ENCODE results near the gene CUBN.

Gene CUBN

GRCh38 chr10:17086865-17087367 is 42.7 kb downstream of the CUBN start:
- ChIA-PET POLR2A (no interaction called here), CTCF (no interaction called here)
- TF ChIP-seq ZNF248 (tag by site-specific recombination; IDR thresholded peaks at IDR 0.05) (no peak), ZNF48 (tag by site-specific recombination; IDR thresholded peaks at IDR 0.05) (no peak), ZNF658 (tag by site-specific recombination; IDR thresholded peaks at IDR 0.05) (no peak), ZNF555 (tag by site-specific recombination; conservative IDR thresholded peaks at IDR 0.05) (no peak), PRDM4 (tag by site-specific recombination; IDR thresholded peaks at IDR 0.05) (no peak), ZNF701 (tag by site-specific recombination; IDR thresholded peaks at IDR 0.05) (no peak), ZEB2 (tag by site-specific recombination; IDR thresholded peaks at IDR 0.05) (no peak), ZBTB49 (tag by site-specific recombination; IDR thresholded peaks at IDR 0.05; ENCODE audit: low read depth) (no peak), EGR2 (tag by site-specific recombination; IDR thresholded peaks at IDR 0.05; ENCODE audit: low read depth) (no peak), ZNF404 (tag by site-specific recombination; IDR thresholded peaks at IDR 0.05) (no peak), ZNF654 (tag by site-specific recombination; IDR thresholded peaks at IDR 0.05; ENCODE audit: low read depth) (no peak), ZBTB44 (tag by site-specific recombination; IDR thresholded peaks at IDR 0.05) (no peak), ZNF132 (tag by site-specific recombination; IDR thresholded peaks at IDR 0.05; ENCODE audit: borderline replicate concordance) (no peak)

GRCh38 chr10:17085011-17085725 is 44.4 kb downstream of the CUBN start:
- Histone ChIP-seq H3K4me1 (ENCODE audit: control insufficient read depth, insufficient read depth, low read length) (no peaks in the 10 kb centered on the region), H3K4me3 (ENCODE audit: low read depth, low read length) (no peak overlapping the region), H3K9me3 (ENCODE audit: control insufficient read depth, insufficient read depth, low read depth, low read length) (no peaks in the 10 kb centered on the region), H3K36me3 (ENCODE audit: control insufficient read depth in 2 of 2, insufficient read depth in 1 of 2, low read length in 2 of 2) (no peaks in the 10 kb centered on the region), H3K27ac (ENCODE audit: extremely low read depth, low read depth, low read length) (no peak overlapping the region)
- ChIA-PET CTCF (no interaction called here), POLR2A (no interaction called here)
- no peak for TF ChIP-seq YY1 (tag by site-specific recombination; IDR thresholded peaks at IDR 0.05)
- TF ChIP-seq ZNF311 (tag by site-specific recombination; IDR thresholded peaks at IDR 0.05; ENCODE audit: borderline replicate concordance) = no peak
- no peak for TF ChIP-seq ZNF366 (tag by site-specific recombination; conservative IDR thresholded peaks at IDR 0.05)
- TF ChIP-seq PRDM2 (tag by site-specific recombination; IDR thresholded peaks at IDR 0.05; ENCODE audit: borderline replicate concordance) = no peak

More at GRCh38 chr10:17086865-17087367, 42.7 kb downstream of the CUBN start:
- H3K27ac ChIP-seq (ENCODE audit: extremely low read depth, low read depth, low read length) = no peak overlapping the region
- H3K36me3 ChIP-seq (ENCODE audit: control insufficient read depth in 2 of 2, insufficient read depth in 1 of 2, low read length in 2 of 2) = no peaks in the 10 kb centered on the region
- H3K4me1 ChIP-seq (ENCODE audit: control insufficient read depth, insufficient read depth, low read length) = no peaks in the 10 kb centered on the region
- no peak overlapping the region for H3K4me3 ChIP-seq (ENCODE audit: low read depth, low read length)
- H3K9me3 ChIP-seq (ENCODE audit: control insufficient read depth, insufficient read depth, low read depth, low read length) = no peaks in the 10 kb centered on the region
